NCI-H345 treated with DMSO at 0.1 percent for 48 hours (cell line): ENCODE data around the gene CD300E.
"Not testable (repeated sequence)": the region's sequence is repeated elsewhere in the genome, so short reads cannot be mapped to it uniquely, and the experiment has no call there.

Experiments
- DNase-seq: peaks from one replicate; lab custom pipeline; 2025; ENCODE audit not compliant: unreplicated experiment; lab: John Stamatoyannopoulos, UW

Gene CD300E

GRCh38 chr17:74599448-74599939 lies 24.0 kb downstream of the CD300E start:
- no peak for DNase-seq

GRCh38 chr17:74599023-74599399 lies 24.5 kb downstream of the CD300E start:
- no peak for DNase-seq

DNA sequence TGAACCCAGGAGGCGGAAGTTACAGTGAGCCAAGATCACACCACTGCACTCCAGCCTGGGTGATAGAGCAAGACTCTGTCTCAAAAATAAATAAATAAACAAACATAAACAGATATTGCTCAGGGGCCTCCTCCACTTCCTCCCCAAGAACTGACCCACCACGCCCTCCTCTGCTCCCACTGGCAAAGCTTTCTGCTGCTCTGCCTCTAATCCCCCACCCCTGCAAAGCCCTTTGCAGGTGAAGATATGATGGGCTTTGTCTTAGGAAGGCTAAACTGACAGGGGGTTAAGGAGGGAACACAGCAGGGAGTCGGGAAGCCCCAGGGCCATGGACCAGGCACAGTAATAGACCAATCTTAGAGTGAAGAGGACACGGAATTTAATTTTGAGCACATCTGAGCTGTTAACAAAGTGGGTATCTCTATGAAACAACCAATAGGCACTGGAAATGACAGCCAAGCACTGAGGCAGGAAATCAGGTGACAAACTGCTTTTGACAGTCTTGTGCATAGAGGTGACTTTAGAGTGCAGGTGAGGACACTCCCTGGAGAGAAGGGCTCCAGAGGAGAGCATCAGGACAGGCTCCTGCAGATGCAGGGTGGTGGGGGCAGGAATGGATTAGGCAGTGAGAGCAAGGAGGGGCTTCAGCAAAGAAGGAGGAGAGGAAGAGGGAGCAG lies 25.1 kb downstream of the CD300E start:
- DNase-seq: peak; percentile 34

GRCh38 chr17:74597069-74597790 lies 26.3 kb downstream of the CD300E start:
- DNase-seq: no peak

DNA sequence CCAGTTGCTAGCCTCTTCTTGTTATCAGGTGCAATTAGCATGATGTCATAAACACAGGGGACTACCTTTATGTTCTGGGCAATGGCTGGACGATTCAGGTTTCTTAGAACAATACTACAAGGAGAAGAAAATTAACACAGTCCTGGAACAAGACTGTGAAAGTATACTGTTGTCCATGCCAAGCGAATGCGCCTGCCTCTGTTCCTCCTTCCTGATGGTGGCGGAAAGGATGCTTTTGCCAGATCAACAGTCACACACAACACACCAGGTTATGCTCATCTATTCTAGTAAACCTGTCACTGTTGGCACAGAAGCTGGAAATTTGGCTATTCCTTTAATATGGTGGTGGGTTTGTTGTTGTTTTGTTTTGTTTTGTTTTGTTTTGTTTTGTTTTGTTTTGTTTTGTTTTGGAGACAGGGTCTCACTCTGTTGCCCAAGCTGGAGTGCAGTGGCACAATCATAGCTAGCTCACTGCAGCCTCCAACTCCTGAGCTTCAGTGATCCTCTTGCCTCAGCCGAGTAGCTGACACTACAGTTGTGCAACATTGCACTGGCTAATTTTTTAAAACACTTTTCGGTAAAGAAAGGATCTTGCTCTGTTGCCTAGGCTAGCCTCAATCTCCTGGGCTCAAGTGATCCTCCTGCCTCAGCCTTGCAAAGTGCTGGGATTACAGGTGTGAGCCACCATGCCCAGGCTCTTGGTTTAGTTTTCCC lies 28.3 kb downstream of the CD300E start:
- no peak for DNase-seq

DNA sequence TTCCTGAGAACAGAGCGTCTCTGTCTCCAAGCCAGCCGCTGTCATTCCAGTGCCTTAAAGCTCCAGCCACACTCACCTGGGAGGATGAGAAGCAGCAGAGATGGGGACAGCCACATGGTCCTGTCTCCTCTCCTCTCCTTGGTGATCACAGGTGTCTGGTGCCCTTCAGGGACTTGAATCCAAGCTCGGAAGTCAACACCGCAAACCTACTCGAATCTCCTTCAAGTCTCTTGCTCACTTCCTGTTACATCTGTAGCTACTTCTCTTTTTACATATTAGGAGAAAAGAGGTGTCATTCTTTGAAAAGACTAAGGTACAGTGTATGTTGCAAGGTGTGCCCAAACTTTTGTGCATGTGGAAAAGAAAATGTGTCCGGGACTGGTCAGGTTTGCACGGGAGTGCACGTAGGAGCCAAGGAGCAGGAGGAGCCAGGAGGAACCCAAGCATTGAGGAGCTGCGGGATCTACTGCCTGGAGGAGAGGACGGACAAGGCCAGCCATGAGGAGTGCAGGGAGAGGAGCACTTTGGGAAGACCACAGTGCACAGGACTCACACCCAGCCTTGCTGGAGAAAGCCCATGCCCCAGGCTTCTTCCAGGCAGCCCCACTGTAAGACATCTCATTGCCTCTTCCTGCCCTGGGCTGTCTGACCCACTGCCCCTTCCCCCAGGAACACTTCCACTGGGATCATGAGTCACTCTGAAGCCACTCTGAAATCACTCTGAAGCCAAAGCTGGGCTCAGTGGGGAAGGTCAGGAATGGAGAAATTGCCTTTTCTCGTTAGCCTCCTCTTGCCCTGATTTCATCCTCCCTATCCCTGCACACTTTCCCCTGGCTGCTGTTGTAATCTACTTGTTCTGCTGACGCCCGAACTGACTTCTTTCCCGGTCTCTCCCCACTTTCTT lies 31.2 kb downstream of the CD300E start, which contains the start of gene CD300LD:
TSS of gene CD300LD (minus strand) at position 197 of the 904 bp plus-strand sequence. CDS start at position 116, 81 bp downstream.
- DNase-seq: no peak

- DNase-seq: no peak
These were observed 32.0 kb downstream of the CD300E start for GRCh38 chr17:74591503-74591902.

GRCh38 chr17:74585711-74586110 lies 37.8 kb downstream of the CD300E start:
- no peak for DNase-seq

DNA sequence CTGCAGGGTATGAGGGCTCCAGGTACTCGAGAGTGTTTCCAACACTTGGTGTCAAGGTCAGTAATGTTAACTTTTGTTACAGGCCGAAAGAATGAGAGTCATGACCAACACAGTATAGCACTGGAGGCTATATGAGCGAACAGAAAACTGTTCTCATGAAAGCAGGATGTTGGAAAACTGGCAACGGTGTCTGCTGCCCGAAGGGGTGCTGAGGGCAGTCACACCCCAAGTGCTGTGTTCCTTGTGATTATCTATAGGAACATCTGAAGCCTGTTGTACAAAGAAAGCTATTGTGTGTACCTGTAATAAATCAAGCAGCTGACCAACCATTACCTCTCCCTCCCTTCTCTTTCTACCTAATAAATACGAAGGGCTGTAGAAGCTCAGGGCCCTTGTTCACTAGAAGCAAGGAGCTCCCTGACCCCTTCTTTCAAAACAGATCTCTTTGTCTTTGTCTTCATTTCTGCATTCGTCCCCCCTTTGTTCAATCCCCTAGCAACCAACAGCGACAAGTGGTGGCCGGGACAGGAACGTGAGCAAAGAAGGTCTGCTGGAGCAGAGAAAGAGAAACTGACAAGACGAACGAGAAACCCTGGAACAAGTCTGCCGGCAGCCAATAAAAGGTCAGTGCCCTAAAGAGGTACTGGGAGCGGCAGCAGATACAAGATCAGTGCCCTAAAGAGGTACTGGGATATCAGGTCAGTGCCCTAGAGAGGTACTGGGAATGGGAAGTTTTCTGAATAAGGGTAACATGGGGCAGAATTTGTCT lies 39.1 kb downstream of the CD300E start:
- DNase-seq: no peak

GRCh38 chr17:74582633-74583032 lies 40.9 kb downstream of the CD300E start:
- no peak for DNase-seq

DNA sequence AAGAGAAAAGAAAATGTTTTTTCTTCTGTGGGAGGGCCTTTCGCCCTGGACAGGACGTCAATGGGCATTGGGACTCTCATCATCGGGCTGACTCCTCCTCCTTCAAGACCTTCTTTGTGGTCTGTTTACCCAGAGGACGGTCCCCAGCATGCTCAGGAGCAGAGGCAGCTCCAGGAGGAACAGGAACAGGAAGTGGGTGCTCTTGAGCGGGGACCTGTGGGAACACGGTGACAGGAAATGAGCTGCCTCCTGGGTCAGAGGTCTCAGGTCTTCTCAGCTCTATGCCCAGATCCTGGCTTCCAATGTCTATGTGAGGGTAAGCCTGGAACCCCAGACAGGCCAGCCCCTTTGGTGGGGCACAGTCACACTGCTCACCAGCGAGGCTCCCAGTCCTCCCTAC lies 43.6 kb downstream of the CD300E start:
- no peak for DNase-seq

DNA sequence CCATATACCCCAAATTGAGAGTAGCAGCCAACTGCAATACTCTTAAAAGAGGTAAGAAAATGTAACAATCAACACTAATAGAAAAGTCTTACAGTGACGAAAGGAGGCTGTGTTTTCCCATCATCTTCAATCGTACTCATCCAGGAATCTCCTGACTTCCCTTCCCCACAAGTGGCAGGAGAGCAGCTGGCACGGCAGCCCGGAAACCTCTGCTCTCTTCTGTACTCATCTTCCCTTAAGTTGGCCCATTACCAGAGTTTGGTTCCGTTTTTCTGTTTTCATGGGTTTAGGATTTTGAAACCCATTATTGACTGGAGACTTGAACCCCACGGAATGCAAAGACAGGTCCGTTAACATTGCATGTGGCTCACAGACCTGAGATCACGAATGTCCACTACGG lies 44.6 kb downstream of the CD300E start:
- no peak for DNase-seq

DNA sequence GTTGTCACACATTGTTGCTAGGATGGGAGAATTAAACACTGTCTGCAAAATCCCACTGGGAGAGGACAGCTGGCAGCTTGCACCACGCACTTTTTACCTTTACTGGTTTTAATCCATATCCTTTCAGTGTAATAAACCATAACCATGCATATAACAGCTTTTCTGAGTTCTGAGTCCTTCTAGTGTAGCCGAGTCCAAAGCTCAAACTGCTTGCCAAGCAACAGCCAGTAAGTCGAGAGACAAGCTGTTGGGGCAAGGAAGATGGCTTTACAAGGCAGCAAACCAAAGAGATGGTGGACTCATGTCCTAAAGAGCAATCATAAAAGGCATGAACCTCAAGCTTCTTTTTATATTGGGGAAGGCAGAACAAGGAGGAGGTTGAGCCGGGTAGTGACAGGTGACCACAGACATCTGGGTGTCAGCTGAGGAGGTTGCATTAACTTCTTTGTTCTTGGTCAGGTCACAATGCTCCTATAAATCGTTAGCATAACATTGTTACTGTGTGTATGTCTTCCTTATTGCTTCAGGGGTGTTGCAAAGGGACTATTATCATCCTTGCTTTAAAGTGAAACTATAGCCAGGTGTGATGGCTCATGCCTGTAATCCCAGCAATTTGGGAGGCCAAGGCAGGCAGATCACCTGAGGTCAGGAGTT lies 48.9 kb downstream of the CD300E start:
- no peak for DNase-seq

DNA sequence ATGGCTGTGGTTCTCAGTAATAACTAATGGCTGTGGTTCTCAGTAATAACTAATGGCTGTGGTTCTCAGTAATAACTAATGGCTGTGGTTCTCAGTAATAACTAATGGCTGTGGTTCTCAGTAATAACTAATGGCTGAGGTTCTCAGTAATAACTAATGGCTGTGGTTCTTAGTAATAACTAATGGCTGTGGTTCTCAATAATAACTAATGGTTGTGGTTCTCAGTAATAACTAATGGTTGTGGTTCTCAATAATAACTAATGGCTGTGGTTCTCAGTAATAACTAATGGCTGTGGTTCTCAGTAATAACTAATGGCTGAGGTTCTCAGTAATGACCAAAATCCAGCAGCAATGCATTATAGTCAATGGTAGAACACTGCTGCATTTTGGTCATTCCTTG lies 49.9 kb downstream of the CD300E start:
- DNase-seq: not testable (repeated sequence)

- no peak for DNase-seq
These were observed 50.4 kb downstream of the CD300E start for GRCh38 chr17:74573169-74573568.

- DNase-seq: no peak
These were observed 51.8 kb downstream of the CD300E start for GRCh38 chr17:74571621-74572270.

- no peak for DNase-seq
These were observed 54.2 kb downstream of the CD300E start for GRCh38 chr17:74569020-74570003.
